SIG-M5 (cell line): ENCODE results near the gene LRRC73.
"Not testable (repeated sequence)": the region's sequence is repeated elsewhere in the genome, so short reads cannot be mapped to it uniquely, and the experiment has no call there.

Source experiments
- DNase-seq: peaks from one replicate; lab custom pipeline; 2025; lab: John Stamatoyannopoulos, UW

LRRC73 gene

GRCh38 chr6:43509984-43510826 lies at the start of gene LRRC73:
Gene LRRC73 (minus strand): TSS chr6:43510346. CDS start chr6:43509785, 561 bp downstream.
- no peak for DNase-seq

DNA sequence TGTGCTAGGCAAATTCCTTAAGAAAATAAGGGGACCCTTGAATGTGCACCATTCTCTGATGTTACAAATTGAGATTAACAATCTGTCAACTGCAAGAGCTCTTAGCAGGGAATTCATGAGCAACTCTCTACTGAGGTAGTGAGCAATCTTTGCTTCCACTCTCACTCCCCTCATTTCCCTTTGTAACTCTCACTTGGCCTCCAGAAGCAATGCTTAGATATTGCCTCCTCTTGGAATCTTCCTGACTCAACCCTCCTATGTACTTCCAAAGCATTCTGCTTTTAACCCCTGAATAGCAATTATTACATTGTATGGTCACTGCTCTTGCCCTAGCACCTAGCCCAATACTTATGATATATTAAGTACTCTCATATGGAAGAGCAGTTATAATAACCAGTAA lies 49.2 kb upstream of the LRRC73 start:
- DNase-seq: no peak

GRCh38 chr6:43557620-43558019 lies 47.5 kb upstream of the LRRC73 start:
- DNase-seq: not testable (repeated sequence)

GRCh38 chr6:43547222-43547621 lies 37.1 kb upstream of the LRRC73 start:
- DNase-seq: no peak

DNA sequence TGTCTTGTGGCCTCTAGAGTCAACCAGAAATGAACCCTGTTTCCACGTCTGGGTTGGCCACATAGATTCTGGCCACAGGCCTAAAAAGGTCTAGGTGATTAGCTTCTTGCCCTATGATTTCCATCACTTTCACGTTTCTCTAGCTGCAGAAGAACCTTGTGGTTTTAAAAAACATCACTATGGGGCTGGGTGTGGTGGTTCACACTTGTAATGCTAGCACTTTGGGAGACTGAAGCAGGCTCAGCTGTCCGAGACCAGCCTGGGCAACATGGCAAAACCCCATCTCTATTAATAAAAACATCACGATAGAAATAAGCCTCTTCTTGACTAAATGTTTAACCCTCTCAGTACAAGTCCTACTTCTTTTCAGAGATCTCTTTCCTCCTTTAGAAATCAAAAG lies 34.3 kb upstream of the LRRC73 start:
- no peak for DNase-seq

DNA sequence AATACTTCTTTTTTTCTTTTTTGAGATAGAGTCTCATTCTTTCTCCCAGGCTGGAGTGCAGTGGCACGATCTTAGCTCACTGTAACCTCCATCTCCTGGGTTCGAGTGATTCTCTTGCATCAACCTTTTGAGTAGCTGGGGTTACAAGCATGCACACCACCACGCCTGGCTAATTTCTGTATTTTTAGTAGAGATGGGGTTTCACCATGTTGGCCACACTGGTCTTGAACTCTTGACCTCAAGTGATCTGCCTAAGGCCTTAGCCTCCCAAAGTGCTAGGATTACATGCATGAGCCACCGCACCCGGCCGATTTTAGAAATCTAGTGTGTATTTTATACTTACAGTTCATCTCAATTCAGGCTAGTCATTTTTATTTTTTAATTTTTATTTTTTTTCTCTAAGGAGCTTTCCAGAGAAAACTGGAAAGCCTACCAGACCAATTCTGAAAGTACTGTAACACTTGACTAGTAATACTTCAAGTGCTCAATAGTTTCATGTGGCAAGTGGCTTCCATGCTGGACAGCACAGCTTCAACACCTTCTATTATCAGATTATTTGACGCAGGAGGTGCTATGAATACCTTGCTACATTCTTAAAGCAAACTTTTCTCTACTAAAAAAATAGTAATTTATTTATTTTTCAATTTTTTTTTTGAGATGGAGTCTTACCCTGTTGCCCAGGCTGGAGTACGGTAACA lies 31.8 kb upstream of the LRRC73 start:
- no peak for DNase-seq

DNA sequence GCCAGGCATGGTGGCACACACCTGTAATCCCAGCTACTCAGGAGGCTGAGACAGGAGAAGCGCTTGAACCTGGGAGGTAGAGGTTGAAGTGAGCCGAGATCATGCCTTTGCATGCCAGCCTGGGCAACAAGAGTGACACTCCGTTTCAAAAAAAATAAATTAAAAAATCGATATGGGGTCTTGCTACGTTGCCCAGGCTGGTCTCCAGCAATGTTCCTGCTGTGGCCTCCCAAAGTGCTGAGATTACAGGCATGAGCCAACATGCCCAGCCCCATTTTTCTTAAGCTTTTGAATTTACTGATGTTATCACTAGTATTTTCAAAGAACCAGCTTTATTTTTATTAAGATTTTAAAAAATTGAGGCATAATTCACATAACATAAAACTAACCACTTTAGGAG lies 30.4 kb upstream of the LRRC73 start:
- no peak for DNase-seq

DNA sequence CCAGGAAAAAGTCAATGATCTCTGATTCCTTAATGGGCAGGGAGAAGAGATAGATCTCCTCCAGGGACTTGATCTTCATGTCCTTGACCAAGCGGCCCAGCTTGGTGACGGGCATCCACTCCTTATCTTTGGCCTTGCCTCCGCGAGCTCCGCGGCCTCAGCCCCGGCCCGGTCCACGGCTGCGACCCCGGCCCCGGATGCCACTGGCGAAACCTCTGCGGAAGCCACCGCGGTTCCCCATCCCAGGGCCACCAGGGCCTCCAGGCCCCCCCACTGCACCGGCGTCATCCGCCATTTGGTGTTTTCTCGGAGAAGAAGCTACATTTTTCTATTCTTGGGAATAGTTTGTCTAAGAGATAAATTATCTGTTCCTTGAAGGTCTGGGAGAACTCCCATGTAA lies 29.3 kb upstream of the LRRC73 start:
- DNase-seq: not testable (repeated sequence)

DNA sequence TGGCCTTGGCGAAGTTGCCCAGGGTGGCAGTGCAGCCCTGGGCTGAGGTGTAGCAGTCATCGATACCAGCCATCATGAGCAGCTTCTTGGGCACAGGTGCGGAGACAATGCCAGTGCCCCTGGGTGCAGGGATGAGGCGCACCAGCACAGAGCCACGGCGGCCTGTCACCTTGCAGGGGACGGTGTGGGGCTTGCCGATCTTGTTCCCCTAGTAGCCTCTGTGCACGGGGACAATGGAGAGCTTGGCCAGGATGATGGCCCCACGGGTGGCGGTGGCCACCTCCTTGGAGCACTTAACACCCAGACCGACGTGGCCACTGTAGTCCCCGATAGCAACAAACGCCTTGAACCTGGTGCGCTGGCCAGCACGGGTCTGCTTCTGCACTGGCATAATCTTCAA lies 28.8 kb upstream of the LRRC73 start:
- not testable (repeated sequence) for DNase-seq

GRCh38 chr6:43532201-43532600 lies 22.1 kb upstream of the LRRC73 start:
- DNase-seq: no peak

DNA sequence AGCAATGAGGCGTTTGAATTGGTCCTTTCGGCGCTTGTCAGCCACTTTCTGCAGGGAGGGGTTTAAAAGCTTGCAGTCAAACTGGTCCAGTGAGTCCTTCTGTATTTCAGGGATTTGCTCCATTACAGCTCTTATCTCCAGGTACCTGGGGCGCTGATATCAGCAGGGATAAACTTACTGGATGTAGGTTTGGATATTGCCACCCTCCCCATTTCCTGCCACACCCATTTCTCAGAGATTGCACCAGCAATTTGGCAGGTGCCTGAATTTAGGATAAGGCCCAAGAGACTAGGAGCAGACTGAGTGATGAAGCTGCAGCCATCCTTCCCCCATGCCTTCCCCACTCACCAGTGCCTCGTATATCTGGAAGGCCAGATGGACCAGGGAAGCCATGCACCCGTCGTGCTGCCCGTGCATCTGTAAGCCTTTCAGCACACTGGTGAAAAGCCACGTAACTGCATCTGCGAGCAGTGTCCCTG lies 14.4 kb upstream of the LRRC73 start:
- no peak for DNase-seq

GRCh38 chr6:43523284-43523683 lies 13.1 kb upstream of the LRRC73 start:
- DNase-seq: no peak

- DNase-seq: no peak
These were observed 12.6 kb upstream of the LRRC73 start for GRCh38 chr6:43522547-43523261.

DNA sequence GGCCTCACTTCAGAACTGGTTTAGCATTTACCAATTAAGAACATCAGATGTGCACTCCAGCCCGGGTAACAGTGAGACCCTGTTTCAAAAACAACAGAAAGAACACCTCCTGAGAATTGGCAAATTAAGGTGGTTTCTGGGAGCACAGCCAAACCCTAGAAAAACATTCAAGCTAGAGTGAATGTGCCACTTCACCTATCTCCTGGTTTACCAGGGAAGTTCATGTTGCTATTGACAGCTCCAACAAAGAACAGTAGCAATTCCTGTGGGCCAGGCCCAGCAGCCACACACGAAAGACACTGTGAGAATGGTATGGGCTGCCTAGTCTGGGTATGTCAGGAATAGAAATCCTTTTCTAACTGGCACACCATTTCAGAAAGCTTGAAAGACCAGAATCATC lies 11.7 kb upstream of the LRRC73 start:
- DNase-seq: no peak

GRCh38 chr6:43520097-43520496 lies 10.0 kb upstream of the LRRC73 start:
- no peak for DNase-seq

DNA sequence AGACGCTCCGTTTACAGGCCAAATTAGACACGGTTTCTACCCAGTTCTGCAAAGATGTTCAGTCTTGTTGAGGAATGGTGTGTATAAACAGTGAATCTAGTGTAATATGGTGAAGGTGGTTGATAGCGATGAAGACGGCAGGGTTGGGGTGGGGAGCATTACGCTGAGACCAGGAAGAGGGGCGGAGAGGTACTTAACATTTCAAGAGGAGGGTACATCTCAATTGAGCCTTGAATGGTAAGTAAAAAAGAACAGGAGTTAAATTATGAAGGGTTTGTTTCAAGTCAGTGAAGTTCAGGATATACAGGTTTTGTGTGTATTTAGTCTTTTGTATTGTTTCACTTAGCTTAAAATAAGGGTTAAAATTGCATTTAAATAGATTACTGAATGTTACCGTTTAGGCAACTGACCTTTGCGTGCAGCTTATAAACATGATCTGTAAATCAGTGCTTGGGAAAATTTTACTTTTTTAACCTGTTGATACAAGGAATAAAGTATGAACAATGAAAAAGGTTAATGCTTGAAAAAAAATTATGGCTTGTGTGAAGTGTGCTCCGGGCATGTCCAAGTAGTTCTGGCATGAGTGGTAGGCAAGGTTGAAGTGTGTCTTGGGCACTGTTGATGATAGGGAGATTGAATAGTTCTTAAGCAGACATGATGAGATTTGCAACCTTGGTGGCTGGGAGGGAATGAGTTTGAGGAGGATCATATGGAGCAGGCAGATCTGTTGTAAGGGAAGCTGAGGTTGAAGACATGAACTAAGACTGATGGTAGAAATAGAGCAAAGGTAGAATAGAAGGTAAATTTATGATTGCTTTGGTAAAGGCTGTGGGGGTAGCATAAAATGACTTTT lies 7.6 kb upstream of the LRRC73 start:
- no peak for DNase-seq

- DNase-seq: peak; percentile 86
These were observed 6.8 kb upstream of the LRRC73 start, which contains the start of the genes POLR1C and YIPF3 for GRCh38 chr6:43516697-43517504. Gene POLR1C (plus strand): TSS chr6:43517089. CDS start chr6:43517110, 21 bp downstream. Gene YIPF3 (minus strand): TSS chr6:43516926. CDS start chr6:43516807, 119 bp downstream.

- DNase-seq: no peak
These were observed 6.2 kb upstream of the LRRC73 start for GRCh38 chr6:43516367-43516696.

DNA sequence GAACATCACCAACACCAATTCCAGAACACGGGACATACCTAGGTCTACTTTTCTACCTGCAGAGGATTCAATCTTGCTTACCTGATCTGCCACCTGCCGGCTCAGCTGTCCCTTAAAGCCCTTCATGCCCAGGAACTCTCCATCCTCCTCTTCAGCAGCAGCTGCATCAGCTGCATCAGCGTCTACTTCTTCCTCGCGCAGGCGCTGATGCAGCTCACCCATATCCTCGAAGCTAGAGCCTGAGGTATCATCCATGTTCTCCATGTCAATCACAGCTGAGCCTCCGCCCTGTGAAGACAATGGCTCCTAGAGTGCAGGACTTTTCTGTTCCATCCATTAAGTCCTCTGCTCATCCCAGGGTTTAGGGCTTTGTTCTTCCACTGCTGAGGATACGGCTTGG lies 5.7 kb upstream of the LRRC73 start:
- DNase-seq: no peak

GRCh38 chr6:43511824-43512415 lies 1.8 kb upstream of the LRRC73 start:
- DNase-seq: no peak
